Fibroblast of skin of left biceps (primary cell): ENCODE data around the gene OR8S1.
"Not testable (repeated sequence)": the region's sequence is repeated elsewhere in the genome, so short reads cannot be mapped to it uniquely, and the experiment has no call there.

Experiments used
- DNase-seq, 2 experiments: peaks; one replicate each; pipeline ENCODE4 v3.0.0-alpha.2; 2013; ENCODE audit warnings: low read depth in 2 of 2

The OR8S1 gene, protein sequence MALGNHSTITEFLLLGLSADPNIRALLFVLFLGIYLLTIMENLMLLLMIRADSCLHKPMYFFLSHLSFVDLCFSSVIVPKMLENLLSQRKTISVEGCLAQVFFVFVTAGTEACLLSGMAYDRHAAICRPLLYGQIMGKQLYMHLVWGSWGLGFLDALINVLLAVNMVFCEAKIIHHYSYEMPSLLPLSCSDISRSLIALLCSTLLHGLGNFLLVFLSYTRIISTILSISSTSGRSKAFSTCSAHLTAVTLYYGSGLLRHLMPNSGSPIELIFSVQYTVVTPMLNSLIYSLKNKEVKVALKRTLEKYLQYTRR

DNA sequence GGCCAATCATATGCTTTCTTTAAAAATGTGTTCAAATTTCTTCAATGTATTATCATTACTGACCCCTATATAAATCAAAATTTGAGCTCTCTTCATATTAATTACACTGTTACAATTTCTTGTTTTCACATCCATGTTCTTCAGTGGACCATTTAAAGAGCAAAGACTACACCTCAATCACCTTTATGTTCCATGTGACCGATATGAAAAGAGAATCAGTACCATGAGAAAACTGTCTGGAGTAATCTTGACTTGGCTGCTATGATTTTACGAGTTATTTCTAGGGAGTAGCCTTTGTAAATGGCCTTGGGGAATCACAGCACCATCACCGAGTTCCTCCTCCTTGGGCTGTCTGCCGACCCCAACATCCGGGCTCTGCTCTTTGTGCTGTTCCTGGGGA is at the start of gene OR8S1:
Gene OR8S1 (plus strand): TSS at position 301 of the 400 bp plus-strand sequence. CDS start 0 bp downstream, at position 301.
- no peak for DNase-seq

DNA sequence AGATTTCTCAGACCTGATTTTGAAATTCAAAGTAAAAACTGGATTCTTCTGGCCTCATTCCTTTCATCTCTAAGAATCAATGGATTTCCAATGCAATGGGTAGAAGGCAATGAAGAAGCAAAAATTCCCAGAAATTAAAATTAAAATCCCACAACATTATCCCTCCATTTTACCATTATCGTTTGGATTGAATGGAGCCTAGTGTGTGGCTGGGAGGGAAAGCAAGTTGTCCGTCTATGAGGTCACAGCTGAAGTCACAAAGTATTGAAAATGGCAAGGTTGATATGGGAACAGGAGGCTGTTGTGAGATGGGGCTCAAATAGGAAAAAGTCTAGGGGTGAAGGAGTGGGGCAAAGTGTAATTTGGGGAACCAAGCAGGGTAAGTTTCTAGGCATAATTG is 43.2 kb upstream of the OR8S1 start, which contains the start of gene C12orf54:
Gene C12orf54 (plus strand): TSS at position 301 of the 400 bp plus-strand sequence. CDS start 799 bp downstream, outside the sequence.
- no peak for DNase-seq

DNA sequence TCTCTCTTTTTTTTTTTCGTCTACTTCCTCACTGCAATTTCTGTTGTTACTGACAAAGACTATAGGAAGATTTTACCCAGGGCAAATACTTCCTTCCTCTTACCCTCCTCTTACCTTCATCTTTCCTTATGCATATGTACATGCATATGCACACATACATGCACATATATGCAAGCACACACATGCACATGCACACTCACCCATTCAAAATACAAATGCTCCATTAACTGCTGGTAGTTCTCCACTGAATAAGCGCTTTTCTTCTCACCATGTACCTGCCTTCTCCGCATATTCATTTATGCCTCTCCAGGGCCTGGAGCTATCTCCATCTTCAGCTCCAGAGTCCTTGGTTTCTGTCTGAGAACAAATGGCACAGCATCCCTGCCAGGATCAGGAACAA is 42.5 kb upstream of the OR8S1 start:
- DNase-seq, result no peak

DNA sequence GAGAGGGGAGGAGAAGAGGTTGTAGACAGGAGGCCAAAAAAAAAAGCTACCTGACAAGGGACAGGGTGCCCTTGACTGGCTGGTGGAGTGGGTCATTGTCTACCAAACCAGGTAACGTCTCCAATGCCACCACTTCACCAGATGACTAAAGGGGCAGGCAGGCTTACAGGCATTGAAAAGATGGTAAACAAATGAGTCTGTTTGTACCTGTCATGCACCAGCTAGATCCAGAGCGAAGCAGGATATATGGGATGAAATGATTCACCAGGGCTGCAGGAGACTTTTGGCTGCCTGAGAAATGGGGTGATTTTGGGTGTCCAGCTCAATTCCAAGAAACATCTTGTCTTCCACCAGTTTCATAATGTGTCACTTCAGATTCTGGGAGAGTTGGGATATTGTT is 39.2 kb upstream of the OR8S1 start:
- DNase-seq, result no peak

DNA sequence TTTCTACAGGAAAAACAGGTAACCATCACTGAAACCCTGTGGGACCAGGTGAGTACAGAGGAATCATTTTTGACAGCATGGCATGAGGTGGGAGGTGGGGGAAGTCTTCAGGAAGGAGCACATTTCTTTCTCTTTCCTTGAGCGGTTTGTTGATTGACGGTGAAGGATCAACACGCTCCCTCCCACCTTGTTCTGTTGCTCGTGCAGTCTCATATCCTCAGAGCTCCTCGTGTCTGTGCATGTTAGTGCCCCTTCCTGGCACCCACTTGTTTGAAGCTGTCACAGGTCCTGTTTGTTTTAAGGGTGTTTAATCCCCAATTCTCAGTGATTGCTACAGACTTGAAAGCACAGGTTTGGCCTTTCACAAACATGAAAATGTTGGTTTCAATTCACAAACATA is 38.8 kb upstream of the OR8S1 start:
- no peak for DNase-seq

DNA sequence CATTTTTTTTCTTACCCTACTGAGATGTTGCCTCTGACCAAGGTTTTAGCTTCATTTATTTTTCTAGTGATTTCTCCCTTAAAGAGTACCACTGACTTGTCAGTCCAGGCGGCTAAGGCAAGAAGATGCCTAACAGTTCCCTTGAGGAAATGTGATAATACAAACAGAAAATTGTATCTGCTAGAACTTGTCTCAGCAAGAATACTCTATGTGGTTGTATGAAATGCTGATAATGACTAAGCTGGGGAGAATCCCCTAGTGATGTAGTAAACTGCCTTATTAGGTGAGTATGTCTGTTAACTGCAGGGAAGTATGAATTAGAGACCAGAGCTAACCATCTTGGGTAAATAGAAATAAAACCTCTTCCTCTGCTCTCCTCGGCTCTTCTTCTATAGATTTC is 36.4 kb upstream of the OR8S1 start:
- DNase-seq, result no peak

DNA sequence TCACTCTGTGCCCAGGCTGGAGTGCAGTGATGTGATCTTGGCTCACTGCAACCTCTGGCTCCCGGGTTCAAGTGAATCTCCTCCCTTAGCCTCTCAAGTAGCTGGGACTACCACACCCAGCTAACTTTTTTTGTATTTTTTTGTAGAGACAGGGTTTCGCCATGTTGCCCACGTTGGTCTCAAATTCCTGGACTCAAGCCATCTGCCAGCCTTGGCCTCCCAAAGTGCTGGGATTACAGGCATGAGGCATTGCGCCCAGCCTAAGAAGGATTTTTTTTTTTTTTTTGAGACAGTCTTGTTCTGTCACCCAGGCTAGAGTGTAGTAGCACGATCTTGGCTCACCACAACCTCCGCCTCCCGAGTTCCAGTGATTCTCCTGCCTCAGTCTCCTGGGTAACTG is 36.0 kb upstream of the OR8S1 start:
- DNase-seq, result not testable (repeated sequence)

DNA sequence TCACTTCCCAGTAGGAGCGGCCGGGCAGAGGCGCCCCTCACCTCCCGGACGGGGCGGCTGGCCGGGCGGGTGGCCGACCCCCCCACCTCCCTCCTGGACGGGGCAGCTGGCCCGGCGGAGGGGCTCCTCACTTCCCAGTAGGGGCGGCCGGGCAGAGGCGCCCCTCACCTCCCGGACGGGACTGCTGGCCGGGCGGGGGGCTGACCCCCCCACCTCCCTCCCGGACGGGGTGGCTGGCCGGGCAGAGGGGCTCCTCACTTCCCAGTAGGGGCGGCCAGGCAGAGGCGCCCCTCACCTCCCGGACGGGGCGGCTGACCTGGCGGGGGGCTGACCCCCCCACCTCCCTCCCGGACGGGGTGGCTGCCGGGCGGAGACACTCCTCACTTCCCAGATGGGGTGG is 25.2 kb upstream of the OR8S1 start:
- not testable (repeated sequence) for DNase-seq

DNA sequence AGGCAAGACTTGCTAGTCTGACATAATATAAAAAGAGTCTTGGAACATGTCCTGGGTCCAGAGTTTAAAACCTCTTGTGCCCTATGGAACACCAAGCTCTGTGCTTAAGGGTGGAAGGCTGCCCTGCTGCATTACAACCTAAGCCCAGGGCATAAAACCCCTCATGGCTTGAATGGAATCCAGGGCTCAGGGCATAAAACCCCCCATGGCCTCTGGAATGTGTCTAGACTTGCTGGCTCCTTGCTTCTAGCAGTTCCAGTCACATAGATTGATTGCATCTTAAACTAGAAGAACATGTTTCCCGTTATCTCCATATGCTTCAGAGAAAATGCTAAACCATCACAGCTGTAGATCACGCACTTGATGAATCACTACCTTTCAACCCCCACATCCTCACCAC is 18.6 kb upstream of the OR8S1 start:
- not testable (repeated sequence) for DNase-seq

DNA sequence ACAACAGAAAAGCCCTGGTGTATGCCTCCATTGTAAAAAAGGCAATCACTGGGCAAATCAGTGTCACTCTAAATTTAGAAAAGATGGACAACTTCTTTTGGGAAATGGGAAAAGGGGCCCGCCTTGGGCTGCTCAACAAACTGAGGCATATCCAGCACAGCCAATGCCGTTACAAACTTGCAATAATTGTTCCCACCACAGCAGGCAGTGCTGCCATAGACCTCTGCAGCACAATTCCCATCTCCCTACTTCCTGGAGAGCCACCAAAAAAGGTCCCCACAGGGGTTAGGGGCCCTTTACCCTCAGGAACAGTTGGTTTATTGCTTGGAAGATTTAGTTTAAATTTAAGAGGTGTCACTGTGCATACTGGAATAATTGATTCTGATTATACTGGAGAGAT is 16.4 kb upstream of the OR8S1 start:
- no peak for DNase-seq

DNA sequence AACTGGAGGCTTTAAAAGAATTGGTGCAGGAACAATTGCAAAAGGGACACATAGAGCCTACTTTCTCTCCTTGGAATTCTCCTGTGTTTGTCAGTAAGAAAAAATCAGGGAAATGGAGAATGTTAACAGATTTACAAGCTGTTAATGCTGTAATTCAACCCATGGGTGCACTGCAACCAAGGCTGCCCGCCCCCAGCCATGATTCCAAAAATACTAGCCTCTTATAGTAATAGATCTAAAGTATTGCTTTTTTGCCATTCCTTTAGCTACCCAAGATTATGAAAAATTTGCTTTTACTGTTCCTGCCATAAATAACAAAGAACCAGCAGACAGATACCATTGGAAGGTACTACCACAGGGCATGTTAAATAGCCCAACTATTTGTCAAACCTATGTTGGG is 15.3 kb upstream of the OR8S1 start:
- DNase-seq, result no peak

DNA sequence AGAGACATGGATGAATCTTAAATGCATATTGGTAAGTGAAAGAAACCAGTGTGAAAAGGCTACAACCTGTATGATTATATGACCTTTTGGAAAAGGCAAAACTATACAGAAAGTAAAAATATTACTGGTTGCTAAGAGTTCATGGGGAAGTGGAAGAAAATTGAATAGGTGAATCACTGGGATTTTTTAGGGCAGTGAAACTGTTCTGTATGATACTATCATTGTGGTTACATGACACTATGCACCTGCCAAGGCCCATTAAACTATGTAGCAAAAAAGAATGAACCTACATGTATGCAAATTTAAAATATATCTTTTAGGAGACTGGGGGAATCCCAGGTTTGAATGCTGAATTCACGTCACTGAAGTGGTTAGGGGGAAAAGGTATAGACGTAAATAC is 12.6 kb upstream of the OR8S1 start:
- DNase-seq, result no peak

DNA sequence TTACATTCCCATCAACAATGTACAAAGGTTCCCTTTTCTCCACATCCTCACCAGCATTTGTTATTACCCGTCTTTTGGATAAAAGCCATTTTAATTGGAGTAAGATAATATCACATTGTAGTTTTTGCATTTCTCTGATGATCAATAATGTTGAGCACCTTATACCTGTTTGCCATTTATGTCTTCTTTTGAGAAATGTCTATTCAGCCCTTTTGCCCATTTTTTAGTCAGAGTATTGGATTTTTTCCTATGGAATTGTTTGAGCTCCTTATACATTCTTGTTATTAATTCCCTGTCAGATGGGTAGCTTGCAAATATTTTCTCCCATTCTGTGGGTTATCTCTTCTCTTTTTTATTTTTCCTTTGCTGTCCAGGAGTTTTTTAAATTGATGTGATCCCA is 10.7 kb upstream of the OR8S1 start:
- no peak for DNase-seq

DNA sequence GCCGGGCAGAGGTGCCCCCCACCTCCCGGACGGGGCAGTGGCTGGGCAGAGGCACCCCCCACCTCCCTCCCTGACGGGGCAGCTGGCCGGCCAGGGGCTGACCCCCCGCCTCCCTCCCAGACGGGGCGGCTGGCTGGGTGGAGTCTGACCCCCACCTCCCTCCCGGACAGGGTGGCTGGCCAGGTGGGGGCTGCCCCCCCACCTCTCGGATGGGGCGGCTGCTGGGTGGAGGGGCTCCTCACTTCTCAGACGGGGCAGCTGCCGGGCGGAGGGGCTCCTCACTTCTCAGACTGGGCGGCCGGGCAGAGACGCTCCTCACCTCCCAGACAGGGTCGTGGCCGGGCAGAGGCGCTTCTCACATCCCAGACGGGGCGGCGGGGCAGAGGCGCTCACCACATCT is 5.1 kb upstream of the OR8S1 start:
- DNase-seq, result not testable (repeated sequence)

DNA sequence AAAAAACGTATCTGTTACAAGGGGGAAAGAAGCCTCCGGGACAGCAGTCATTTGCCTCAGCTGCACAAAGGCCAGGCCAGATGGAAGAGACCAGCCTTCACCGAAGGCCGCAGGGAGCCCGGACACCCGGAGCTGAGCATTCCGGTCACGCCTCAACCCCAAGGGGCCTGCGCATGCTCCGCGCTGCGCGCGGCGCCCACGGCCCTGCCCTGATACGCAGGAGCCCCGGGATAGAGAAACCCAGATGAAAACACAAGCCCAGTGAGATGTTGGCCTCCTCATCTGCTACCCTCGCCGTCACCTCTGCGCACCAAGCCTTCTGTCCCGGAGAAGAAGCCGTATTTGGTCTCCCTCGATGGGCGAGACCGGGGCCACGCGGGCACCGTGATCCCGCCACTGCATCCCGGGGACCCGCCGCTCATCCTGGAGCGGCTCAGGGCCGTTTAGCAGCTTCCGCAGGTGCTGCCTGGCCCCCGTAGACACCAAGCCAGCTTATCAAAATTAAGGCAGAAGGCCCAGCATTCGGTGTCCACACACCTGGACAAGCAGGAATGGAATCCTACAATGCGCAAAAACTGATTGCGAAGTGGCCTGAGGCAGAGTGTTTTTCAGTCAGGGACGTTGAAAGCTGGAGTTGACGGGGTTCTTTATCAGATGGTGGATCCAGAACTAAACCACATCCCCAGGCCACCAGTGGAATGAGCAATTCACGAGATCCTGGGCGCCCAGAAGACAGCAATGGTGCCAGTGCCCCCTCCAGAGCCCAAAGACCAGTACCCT is 2.6 kb downstream of the OR8S1 start:
- no peak for DNase-seq

DNA sequence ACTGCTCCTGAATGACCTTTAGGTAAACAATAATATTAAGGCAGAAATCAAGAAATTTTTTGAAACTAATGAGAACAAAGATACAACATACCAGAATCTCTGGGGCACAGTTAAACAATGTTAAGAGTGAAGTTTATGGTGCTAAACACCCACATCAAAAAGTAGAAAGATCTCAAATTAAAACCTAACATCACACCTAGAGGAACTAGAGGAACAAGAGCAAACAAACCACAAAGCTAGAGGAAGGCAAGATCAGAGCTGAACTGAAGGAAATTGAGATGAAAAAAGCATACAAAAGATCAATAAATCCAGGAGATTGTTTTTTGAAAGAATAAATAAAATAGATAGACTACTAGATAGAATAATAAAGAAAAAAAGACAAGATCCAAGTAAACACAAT is 7.2 kb downstream of the OR8S1 start:
- no peak for DNase-seq

DNA sequence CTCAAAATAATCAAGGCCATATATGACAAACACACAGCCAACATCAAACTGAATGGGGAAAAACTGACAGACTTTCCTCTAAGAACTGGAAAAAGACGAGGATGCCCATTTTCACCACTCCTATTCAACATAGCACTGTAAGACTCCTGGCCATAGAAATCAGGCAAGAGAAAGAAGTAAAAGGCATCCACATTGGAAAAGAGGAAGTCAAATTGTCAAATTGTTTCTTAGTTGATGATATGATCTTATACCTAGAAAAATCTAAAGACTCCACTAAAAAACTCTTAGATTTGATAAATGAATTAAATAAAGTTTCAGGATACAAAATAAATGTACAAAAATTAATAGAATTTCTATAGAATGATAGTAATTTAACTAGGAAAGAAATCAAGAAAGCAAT is 11.2 kb downstream of the OR8S1 start:
- DNase-seq, result no peak

DNA sequence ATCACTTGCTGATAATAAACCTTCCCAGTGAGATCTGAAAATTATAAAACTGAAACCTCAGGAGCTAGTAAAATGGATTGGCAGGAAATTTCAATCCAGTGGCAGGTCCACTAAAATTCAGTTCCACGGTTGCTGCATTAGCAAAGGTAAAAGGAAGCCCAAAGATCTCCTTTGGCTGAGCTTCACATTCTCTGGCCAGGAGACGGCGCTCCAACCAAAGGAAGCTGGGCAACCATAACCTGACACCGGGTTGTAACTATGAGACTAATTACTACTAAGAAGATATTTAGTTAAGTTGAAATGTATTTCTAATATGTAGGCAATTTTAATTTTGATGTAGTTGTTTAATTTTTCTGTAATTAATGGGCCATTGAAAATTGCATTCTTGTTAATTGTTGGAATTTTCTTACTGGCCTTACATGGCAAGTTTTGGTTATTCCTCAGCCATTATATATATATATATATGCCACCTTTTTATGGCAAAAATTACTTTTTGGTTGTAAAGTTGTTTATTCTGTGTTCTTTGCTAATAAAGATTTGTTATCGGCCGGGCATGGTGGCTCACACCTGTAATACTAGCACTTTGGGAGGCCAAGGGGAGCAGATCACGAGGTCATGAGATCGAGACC is 17.0 kb downstream of the OR8S1 start:
- DNase-seq, result no peak

DNA sequence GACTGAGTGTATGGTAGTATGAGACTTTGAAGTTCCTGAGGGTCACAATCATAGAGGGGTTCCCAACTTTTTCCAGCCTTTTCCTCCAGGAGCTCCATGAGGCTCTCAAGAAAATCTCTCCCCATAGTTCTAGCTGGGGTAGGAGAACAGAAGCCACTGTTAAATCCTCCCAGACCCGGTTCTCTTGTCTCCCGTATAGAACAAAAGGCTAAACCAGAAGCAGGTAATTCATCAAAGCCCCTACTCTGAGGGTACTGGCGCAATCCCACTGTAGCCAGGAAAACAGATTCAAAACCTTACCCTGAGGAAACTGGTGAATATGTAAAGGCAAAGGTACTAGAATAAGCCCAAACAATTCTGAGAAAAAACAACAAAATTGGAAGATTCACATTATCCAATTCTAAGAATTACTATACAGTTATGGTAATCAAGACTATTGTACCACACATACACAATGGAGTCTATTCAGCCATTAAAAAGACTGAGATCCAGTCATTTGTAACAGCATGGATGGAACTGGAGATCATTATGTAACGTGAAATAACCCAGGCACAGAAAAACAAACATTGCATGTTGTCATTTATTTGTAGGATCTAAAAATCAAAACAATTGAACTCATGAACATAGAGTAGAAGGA is 20.5 kb downstream of the OR8S1 start:
- DNase-seq, result no peak

DNA sequence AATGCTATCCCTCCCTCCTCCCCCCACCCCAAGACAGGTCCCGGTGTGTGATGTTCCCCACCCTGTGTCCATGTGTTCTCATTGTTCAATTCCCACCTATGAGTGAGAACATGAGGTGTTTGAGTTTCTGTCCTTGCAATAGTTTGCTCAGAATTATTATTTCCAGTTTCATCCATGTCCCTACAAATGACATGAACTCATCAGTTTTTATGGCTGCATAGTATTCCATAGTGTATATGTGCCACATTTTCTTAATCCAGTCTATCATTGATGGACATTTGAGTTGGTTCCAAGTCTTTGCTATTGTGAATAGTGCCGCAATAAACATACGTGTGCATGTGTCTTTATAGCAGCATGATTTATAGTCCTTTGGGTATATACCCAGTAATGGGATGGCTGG is 21.6 kb downstream of the OR8S1 start:
- DNase-seq, result not testable (repeated sequence)

DNA sequence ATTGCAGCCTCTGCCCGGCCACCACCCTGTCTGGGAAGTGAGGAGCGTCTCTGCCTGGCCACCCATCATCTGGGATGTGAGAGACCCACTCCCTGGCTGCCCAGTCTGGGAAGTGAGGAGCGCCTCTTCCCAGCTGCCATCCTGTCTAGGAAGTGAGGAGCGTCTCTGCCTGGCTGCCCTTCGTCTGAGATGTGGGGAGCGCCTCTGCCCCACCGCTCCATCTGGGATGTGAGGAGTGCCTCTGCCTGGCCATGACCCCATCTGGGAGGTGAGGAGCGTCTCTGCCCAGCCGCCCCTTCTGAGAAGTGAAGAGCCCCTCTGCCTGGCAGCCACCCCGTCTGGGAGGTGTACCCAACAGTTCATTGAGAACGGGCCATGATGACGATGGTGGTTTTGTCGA is 26.2 kb downstream of the OR8S1 start:
- not testable (repeated sequence) for DNase-seq

DNA sequence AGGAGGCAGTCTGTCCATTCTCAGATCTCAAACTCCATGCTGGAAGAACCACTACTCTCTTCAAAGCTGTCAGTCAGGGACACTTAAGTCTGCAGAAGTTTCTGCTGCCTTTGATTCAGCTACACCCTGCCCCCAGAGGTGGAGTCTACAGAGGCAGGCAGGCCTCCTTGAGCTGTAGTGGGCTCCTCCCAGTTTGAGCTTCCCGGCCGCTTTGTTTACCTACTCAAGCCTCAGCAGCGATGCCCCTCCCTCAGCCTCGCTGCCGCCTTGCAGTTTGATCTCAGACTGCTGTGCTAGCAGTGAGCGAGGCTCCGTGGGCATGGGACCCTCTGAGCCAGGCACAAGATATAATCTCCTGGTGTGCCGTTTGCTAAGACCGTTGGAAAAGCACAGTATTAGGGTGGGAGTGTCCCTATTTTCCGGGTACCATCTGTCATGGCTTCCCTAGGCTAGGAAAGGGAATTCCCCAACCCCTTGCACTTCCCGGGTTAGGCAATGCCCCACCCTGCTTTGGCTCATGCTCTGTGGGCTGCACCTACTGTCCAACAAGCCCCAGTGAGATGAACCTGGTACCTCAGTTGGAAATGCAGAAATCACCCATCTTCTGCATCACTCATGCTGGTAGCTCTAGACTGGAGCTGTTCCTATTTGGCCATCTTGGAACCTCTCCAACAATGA is 28.4 kb downstream of the OR8S1 start:
- not testable (repeated sequence) for DNase-seq
